IPS-18c (cell line): ENCODE measurements around the gene ZRANB1.

Experiments
- H3K4me3 ChIP-seq: 2 replicates; pipeline ENCODE4 v1.7.0; 2013; ENCODE audit warnings: low read depth, mild to moderate bottlenecking, low read length, moderate library complexity; ENCODE audit not compliant: insufficient read depth
- H3K9me3 ChIP-seq: one replicate; pipeline ENCODE4 v1.6.1; 2013; ENCODE audit warnings: mild to moderate bottlenecking, low read length, moderate library complexity; ENCODE audit not compliant: control insufficient read depth, insufficient read depth

Gene ZRANB1

GRCh38 chr10:125032474-125033020, 90.6 kb downstream of the ZRANB1 start:
- H3K9me3 ChIP-seq, result no peaks in the 10 kb centered on the region

GRCh38 chr10:125033146-125033924, 91.4 kb downstream of the ZRANB1 start:
- no peak overlapping the region for H3K4me3 ChIP-seq
- H3K9me3 ChIP-seq, result no peaks in the 10 kb centered on the region

More at GRCh38 chr10:125032474-125033020, 90.6 kb downstream of the ZRANB1 start:
- H3K4me3 ChIP-seq, result no peak overlapping the region

GRCh38 chr10:125034675-125035074, 92.8 kb downstream of the ZRANB1 start:
- Histone ChIP-seq H3K9me3 (no peaks in the 10 kb centered on the region), H3K4me3 (no peak overlapping the region)

GRCh38 chr10:125035136-125035535, 93.2 kb downstream of the ZRANB1 start:
- H3K4me3 ChIP-seq, result no peak overlapping the region
- no peaks in the 10 kb centered on the region for H3K9me3 ChIP-seq

GRCh38 chr10:125035588-125036295, 93.8 kb downstream of the ZRANB1 start:
- H3K9me3 ChIP-seq, result no peaks in the 10 kb centered on the region
- H3K4me3 ChIP-seq, result no peak overlapping the region

GRCh38 chr10:125037145-125037877, 95.4 kb downstream of the ZRANB1 start:
- no peak overlapping the region; the same call in 1 of the 2 replicates for H3K4me3 ChIP-seq

More at GRCh38 chr10:125037145-125037877, 95.4 kb downstream of the ZRANB1 start:
- no peaks in the 10 kb centered on the region for H3K9me3 ChIP-seq
